ENCODE measurements around the gene FADS1. TPM values are rescaled to one million over a fixed set of nuclear protein-coding genes. Genes with fewer than 3 reads are reported as not detected.
A peak's percentile ranks its signal among the peaks of the same experiment; 100 is the strongest.

FADS1 gene
- total RNA-seq, 1 donor from 2014 or later: 85.0 TPM

DNA sequence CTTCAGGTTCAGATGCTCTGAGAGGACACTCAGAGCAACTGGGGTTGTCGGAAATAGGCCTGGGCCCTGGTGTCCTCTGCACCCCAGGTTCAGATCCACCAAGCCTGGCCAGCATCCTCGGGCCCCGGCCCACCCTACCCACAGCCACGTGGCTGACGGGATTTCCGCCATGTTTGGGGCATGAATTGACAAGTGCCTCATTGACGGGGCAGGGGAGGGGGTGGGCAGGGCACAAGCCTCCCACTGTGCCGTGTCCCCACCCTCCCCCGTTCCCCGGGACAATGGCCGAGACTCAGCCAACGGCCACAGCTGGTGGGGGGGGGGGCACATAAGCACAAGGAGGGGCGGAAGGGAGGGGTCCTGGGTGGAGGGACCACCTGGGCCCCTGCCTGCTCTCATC lies 55.9 kb downstream of the FADS1 start:
- peak; percentile 71 for DNase-seq

DNA sequence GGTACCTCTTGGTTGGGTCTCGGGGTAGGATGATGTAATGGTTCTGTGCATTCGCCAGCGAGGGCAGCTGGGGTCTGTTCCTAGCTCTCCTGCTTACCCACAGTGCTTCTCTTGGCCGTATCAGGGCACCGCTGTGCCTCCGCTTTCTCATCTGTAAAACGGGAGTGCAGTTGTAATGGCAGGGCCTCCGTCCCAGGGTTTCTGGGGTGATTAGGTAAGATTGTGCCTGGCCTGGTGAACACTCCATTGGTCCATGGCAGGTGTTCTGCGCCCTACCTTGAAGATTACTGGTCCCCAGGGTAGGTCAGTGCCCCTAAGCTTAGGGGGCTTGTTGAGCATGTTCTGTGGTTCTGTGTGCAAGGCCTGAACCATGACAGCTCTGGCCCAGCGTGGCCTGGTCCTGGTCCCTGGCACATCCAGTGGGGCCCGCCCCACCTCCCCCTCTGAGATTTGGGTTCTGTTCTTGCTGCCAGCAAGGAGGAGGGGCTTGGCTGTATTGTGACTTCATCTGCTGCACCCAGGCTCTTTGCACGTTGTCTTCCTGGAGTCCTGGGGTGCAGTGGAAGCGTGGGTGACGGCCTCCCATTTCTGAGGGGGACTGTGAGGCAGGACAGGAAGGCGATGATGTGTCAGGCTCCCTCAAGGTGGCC lies 59.5 kb downstream of the FADS1 start:
- DNase-seq: no peak

DNA sequence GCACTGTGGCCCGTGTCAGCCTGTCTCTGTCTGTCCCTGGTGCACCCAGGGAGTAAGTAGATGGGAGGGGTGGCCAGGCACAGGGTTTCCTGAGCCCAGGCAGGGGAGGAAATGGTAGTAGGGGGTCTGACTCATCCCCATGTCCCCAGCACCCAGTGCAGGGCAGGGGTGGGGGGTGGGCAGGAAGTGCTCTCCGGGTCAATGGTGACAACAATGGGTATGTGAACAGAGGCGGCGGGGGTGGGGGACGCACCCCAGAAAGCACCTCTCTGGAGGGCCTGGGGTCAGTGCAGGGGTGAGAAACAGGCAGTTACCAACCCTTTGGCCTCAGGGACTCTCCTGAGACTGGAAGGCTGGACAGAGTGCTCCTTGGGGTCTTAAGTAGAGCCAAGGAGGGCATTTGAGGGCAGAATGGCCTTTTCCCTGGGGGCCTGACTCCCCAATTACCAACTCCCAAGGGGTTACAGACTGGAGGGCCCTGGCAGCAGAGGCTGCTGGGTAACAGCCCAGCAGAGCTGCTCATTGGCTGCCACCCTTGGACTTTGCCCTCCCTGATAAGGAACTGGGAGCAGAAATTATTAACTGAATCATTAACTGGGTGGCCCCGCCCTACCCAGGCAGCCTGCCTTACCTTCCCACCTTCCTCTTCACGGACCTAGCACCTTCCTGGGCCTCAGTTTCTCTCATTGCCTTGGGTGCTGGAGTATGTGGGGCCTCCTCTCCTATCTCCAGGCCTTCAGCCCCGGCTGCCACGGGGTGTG lies 60.2 kb downstream of the FADS1 start:
- no peak for DNase-seq

DNA sequence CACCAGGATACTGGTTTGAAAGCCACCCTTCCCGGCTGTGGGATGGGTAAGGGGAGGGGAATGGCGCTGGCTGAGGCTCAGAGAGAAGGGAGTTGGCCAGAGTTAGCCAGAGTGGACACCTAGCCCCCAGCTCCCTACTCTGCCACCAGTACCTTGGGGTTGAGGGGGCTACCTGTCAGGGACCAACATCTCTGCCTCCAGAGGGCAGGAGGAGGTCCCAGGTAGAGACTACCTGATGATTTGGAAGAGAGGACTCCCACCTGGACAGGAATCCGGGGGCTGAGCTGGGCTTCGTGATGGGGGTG lies 60.7 kb downstream of the FADS1 start:
- DNase-seq: no peak

DNA sequence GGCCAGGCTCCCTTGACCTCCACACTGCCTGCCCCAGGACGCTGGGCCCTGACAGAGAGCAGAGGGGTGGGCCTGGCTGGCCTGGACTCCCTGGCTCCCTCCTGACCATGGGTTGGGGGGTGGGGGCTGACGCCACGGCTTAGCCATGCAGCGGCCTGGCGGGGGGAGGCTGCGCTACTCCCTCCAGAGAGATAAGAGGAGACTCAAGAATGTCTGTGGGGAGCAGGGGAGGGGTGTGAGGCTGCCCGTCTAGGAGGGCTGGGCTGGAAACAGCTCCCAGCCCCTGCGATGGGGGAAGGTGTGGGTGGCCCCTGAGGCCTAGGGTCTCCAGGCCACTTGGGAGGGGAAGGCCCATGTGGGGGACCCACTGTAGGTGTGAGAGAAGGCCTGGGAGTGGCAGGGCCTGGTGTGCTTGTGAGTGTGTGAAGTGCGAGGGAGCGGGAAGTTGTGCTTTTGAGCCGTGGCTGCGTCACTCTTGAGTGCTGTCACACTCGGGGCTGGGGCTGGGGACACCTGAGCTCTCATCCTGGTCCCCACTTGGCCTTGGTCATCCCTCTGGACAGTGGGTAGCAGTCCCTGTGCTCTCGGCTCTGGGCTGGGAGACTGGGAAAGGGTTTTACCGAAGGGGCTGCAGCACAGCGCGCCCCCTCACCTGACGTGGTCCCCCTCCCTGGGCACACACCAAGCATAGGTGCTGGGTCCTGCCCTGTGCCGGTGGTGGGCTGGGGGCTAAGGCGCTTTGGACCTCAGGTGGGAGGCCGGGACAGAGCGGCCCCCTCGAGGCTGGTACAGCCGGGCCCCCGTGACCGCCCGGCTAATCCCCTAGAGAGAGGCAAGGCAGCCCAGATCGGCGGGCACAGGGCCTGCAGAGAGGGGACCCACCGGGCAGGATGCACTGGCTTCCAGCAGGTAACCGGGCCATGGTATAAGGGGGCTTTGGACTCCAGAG lies 62.0 kb downstream of the FADS1 start:
- no peak for DNase-seq

DNA sequence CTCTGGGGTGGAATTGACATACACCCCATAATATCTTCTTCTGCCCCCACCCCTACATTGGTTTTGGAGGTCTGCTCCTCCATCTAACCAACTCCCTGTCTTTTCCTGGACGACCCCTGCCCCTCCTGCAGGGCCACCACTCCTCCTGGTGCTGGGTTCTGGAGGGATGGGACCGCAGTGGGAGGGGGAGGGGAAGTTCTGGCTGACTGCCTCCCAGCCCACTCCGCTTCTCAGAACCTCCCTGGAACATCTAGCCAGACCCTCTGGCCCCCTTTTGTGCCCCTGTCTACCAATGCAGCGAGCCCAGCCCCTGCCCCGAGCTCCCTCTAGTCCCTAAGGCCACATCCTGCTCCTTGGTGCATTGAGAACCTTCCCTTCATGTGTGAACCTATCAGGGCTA lies 63.1 kb downstream of the FADS1 start:
- no peak for DNase-seq

DNA sequence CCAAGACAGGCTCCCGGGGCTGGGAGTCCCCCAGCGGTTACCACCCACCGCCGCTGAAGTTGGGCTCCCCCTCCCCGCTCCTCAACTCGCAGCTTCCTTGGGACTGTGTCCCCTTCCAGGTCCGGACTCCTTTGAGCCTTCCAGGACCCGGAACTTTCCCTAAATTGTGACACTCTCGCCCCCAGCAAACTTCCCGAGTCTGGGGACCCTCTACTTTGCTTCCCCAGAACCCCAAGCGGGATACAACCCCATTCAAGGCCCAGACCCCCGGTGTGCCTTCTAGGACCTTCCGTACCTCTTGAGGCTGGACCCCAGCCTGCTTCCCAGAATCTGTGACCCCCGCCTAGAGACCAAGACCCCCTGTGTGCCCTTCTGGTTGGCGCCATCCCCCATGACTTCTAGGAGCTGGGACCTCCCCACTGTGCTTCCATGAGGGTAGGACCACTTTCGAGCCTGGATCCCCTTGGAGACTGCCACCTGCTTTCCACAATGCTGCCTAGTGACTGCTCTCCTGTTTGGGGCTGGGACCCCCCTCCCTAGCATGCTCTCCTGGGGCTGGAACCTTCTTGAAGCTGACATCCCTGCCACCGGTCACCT lies 63.8 kb downstream of the FADS1 start:
- no peak for DNase-seq

DNA sequence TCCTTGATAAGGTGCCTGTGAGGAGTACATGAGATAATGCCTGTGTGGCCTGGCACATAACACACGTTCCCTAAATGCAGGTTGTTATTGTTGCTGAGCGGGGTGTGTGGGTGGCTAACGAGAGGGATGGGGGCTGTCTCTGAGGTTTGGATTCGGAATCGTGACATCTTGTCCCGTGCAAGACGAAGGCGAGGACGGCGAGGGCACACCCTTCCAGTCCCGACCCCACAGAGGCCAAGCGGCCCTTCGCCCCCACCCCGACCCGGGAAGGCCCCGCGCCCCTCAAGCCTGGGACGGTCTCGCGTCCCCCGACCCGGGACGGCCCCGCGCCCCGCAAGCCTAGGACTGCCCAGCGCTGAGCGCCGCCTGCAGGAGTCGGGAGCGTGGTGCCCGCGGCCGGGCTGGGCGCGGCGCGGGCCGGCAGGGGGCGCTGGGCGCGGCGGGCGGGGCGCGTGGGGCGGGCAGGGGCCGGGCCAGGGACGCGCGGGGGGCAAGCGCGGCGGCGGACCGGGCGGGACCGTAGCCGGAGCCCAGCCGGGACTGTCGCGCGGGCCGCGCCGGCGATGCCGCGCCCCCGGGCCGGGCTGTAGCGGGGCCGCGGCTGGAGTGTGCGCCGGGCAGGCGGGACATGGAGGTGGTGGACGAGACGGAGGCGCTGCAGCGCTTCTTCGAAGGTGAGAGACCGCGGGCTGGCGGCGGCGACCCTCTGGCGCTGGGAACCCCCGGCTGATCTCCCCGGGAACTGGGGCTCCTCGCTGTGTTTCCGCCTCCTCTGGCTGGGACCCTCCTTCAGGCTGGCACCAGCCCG lies 64.5 kb downstream of the FADS1 start, which contains the start of gene MYRF:
TSS of gene MYRF (plus strand) at position 520 of the 808 bp plus-strand sequence. CDS start at position 629, 109 bp downstream.
- DNase-seq: no peak

DNA sequence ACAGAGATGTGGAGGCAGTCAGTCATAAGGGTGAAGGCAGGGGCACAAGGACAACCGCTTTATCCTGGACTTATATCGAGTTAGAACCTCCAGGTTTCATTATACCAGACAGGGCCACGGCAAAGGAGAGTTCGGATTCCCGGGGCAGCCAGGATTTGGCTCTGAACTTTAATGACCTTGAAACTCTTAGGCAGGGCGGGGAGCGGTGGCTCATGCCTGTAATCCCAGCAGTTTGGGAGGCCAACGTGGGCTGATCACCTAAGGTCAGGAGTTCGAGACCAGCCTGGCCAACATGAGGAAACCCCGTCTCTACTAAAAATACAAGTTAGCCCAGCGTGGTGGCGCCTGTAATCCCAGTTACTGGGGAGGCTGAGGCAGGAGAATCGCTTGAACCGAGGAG lies 65.4 kb downstream of the FADS1 start:
- DNase-seq: no peak

DNA sequence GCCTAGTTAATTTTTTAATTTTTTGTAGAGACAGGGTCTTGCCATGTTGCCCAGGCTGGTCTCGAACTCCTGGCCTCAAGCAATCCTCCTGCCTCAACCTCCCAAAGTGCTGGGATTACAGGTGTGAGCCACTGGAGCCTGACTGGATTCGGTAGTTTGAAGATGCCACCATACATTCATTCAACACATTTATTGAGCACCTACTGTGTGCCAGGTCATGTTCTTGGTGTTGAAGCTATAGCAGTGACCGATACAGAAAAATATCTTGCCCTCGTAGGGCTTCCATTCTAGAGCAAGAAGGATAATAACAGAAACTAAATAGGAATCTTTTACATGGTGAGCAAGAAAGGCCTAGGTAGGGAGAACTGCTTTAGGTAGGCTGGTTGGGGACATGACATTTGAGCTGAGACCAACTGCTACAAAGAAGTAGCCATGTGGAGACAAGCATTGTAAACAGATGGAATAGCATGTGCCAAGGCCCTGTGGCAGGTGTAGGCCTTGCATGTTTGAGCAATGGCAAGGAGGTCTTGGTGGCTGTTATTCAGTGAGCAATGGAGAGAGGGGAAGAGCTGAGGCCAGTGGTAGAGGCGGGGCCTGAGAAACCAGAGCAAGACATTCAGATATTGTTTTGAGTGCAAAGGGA lies 66.1 kb downstream of the FADS1 start:
- DNase-seq: no peak

Other genes starting within 250 kb of the FADS1 start
- 15.1 TPM for gene SYT7, start 235.9 kb downstream of the FADS1 start, total RNA-seq
- 5.5 TPM for gene DAGLA, start 136.6 kb downstream of the FADS1 start, total RNA-seq
- 0.94 TPM for gene MYRF, start 64.4 kb downstream of the FADS1 start, total RNA-seq
- gene TMEM258, start 24.4 kb downstream of the FADS1 start, total RNA-seq: 39.6 TPM
- 13.3 TPM for gene FEN1, start 24.1 kb downstream of the FADS1 start, total RNA-seq
- 109 TPM for gene FADS2, start 11.3 kb upstream of the FADS1 start, total RNA-seq
- gene FADS3, start 74.5 kb upstream of the FADS1 start, total RNA-seq: 34.0 TPM
- 2.3 TPM for gene RAB3IL1, start 100.6 kb upstream of the FADS1 start, total RNA-seq
- 1.2 TPM for gene BEST1, start 133.3 kb upstream of the FADS1 start, total RNA-seq
- 252 TPM for gene FTH1, start 150.6 kb upstream of the FADS1 start, total RNA-seq